Fibroblast of lung (primary cell): ENCODE data around the gene CLDN10.

Experiments used
- CTCF ChIP-seq, 2 donors: IDR thresholded peaks in 1 of 2; conservative IDR thresholded peaks in 1 of 2; 1 replicate in 1 of 2; 2 replicates in 1 of 2; pipeline ENCODE4 v1.5.1; 2011 to 2012; ENCODE audit warnings: low read length in 2 of 2, control low read depth in 1 of 2, inconsistent platforms in 1 of 2, low read depth in 1 of 2, mild to moderate bottlenecking in 1 of 2
- EZH2 ChIP-seq: IDR thresholded peaks from 2 replicates; pipeline ENCODE4 v1.5.1; 2012; ENCODE audit warnings: low read length, control low read depth, mild to moderate bottlenecking; ENCODE audit errors: missing control alignments

- TF ChIP-seq CTCF (conservative IDR thresholded peaks at IDR 0.05 in 1 of 2, IDR thresholded peaks at IDR 0.05 in 1 of 2; ENCODE audit: low read depth in 1 of 2, low read length in 2 of 2) (no peak), EZH2 (no peak)
Observed at GRCh38 chr13:95564091-95564490, 11.6 kb downstream of the CLDN10 start.
